HepG2 (cell line): ENCODE data around the gene ADD2. TPM values are rescaled to one million over a fixed set of nuclear protein-coding genes. Genes with fewer than 3 reads are reported as not detected.

ENCODE experiments used
- CBX2 ChIP-seq, 2 experiments: fragments of 200-600 bp in 1 of 2; sonication (generic); formaldehyde crosslinking in 1 of 2; IDR thresholded peaks; 2 replicates each; pipeline versions ENCODE4 v1.7.0 to v1.8.1; 2018 to 2022; ENCODE audit warnings: low read depth in 2 of 2, low read length in 1 of 2, mild to moderate bottlenecking in 1 of 2, missing genetic modification reagents in 1 of 2
- HNRNPH1 ChIP-seq: fragments of 200-400 bp; formaldehyde crosslinking; optimal IDR thresholded peaks from 2 replicates; pipeline ENCODE3; 2017; ENCODE audit warnings: mild to moderate bottlenecking, low read depth, low read length
- HOXA5 ChIP-seq: sonication (generic); formaldehyde crosslinking; IDR thresholded peaks from 2 replicates; pipeline ENCODE4 v1.4.0; 2020; ENCODE audit warnings: missing genetic modification reagents
- JDP2 ChIP-seq: sonication (generic); formaldehyde crosslinking; IDR thresholded peaks from 2 replicates; pipeline ENCODE4 v1.8.1; 2022; ENCODE audit warnings: missing genetic modification reagents, borderline replicate concordance
- LRRFIP1 ChIP-seq: sonication (generic); formaldehyde crosslinking; conservative IDR thresholded peaks from 2 replicates; pipeline ENCODE4 v1.4.0; 2020; ENCODE audit warnings: missing genetic modification reagents
- POLR2AphosphoS2 ChIP-seq: IDR thresholded peaks from 2 replicates; pipeline ENCODE4 v1.6.1; 2011; ENCODE audit warnings: low read depth, low read length, improper control_type of control experiment
- RBAK ChIP-seq: sonication (generic); formaldehyde crosslinking; IDR thresholded peaks from 2 replicates; pipeline ENCODE4 v1.5.1; 2020; ENCODE audit warnings: mild to moderate bottlenecking, missing genetic modification reagents
- SP140L ChIP-seq: sonication (generic); formaldehyde crosslinking; IDR thresholded peaks from 2 replicates; pipeline ENCODE4 v1.4.0; 2020; ENCODE audit warnings: missing genetic modification reagents, borderline replicate concordance
- TFDP1 ChIP-seq: IDR thresholded peaks from 2 replicates; pipeline ENCODE4 v1.6.1; 2016; ENCODE audit warnings: missing compliant biosample characterization, missing genetic modification reagents, borderline replicate concordance
- YY1 ChIP-seq: IDR thresholded peaks from 2 replicates; pipeline ENCODE4 v1.6.1; 2011; ENCODE audit warnings: low read length, low read depth, moderate library complexity, mild to moderate bottlenecking; ENCODE audit not compliant: insufficient read depth, insufficient replicate concordance
- ZNF256 ChIP-seq: sonication (generic); formaldehyde crosslinking; conservative IDR thresholded peaks from 2 replicates; pipeline ENCODE4 v1.4.0; 2020; ENCODE audit warnings: missing genetic modification reagents
- ZNF556 ChIP-seq: sonication (generic); formaldehyde crosslinking; IDR thresholded peaks from 2 replicates; pipeline ENCODE4 v1.4.0; 2020; ENCODE audit warnings: mild to moderate bottlenecking, missing genetic modification reagents, borderline replicate concordance
- ZNF605 ChIP-seq: sonication (generic); formaldehyde crosslinking; IDR thresholded peaks from 2 replicates; pipeline ENCODE4 v1.8.0; 2022; ENCODE audit warnings: mild to moderate bottlenecking, missing genetic modification reagents
- ZNF704 ChIP-seq: sonication (generic); formaldehyde crosslinking; IDR thresholded peaks from 2 replicates; pipeline ENCODE4 v1.8.1; 2023; ENCODE audit warnings: mild to moderate bottlenecking, inconsistent platforms, moderate library complexity, missing genetic modification reagents, borderline replicate concordance
- ZNF792 ChIP-seq: IDR thresholded peaks from 2 replicates; pipeline ENCODE4 v1.6.1; 2016
- ZSCAN25 ChIP-seq: sonication (generic); formaldehyde crosslinking; IDR thresholded peaks from 2 replicates; pipeline ENCODE4 v1.8.0; 2022; ENCODE audit warnings: mild to moderate bottlenecking, missing genetic modification reagents
- polyA plus RNA-seq, 8 experiments: library from polyadenylated mRNA; depleted of rRNA in 3 of 8; stranded (reverse) in 7 of 8; unstranded in 1 of 8; fragments of >200 nt; fragmentation: Illumina TruSeq in 4 of 8; extraction: Trizol in 4 of 8; gene quantifications; 2 replicates each; pipeline versions ENCODE4 v1.2.1 to v1.2.3, GENCODE V29; 2011 to 2016; ENCODE audit warnings: low read depth in 4 of 8, missing spikeins in 1 of 8, mixed read lengths in 1 of 8; ENCODE audit not compliant: insufficient read depth in 1 of 8
- total RNA-seq, 5 experiments: library from RNA; depleted of rRNA; stranded (reverse); fragments of >200 nt; fragmentation: Illumina TruSeq; extraction: Trizol; gene quantifications; 2 replicates each; pipeline ENCODE4 v1.2.3, GENCODE V29; 2016; ENCODE audit warnings: low read depth in 1 of 5
- TF ChIP-seq, protein P1 (sequence below): fragments of 450-650 bp; IDR thresholded peaks from 2 replicates; pipeline ENCODE4 v1.6.1; 2017
- TF ChIP-seq, protein P2 (sequence below): sonication (generic); formaldehyde crosslinking; IDR thresholded peaks from 2 replicates; pipeline ENCODE4 v1.4.0; 2020; ENCODE audit warnings: missing genetic modification reagents
- TF ChIP-seq, protein P3 (sequence below): IDR thresholded peaks from 2 replicates; pipeline ENCODE4 v1.6.1; 2016; ENCODE audit warnings: missing compliant biosample characterization, missing genetic modification reagents, borderline replicate concordance

The ADD2 gene
- total and polyA plus RNA-seq, 2 of the 13 experiments (the other 11 are each of a cell fraction or from before 2014, with no cell fraction given) = 0.05 to 0.13 TPM

- TF ChIP-seq ZNF792 (peak; percentile 81; the same call in 1 of the 2 replicates), ZNF256 (CRISPR knock-in tag) (0 out of 2 replicates have a peak, but pooled peaks have one; percentile 41), HNRNPH1 (no peak), ZNF605 (peak; percentile 75; the same call in 1 of the 2 replicates), CBX2 (IDR thresholded peaks at IDR 0.05; ENCODE audit: low read depth, low read length) (no peak), CBX2 (CRISPR knock-in tag; IDR thresholded peaks at IDR 0.05; ENCODE audit: low read depth) (0 out of 2 replicates have a peak, but pooled peaks have one; percentile 36), JDP2 (no peak), RBAK (CRISPR knock-in tag) (0 out of 2 replicates have a peak, but pooled peaks have one; percentile 40), YY1 (peak; percentile 27), ZNF556 (peak; percentile 77; the same call in 1 of the 2 replicates), SP140L (no peak), ZNF704 (CRISPR knock-in tag) (no peak; the same call in 1 of the 2 replicates), HOXA5 (peak; percentile 87), POLR2AphosphoS2 (no peak), LRRFIP1 (CRISPR knock-in tag) (no peak), ZSCAN25 (peak; percentile 72), TFDP1 (0 out of 2 replicates have a peak, but pooled peaks have one; percentile 61)
- TF ChIP-seq, protein P1, sequence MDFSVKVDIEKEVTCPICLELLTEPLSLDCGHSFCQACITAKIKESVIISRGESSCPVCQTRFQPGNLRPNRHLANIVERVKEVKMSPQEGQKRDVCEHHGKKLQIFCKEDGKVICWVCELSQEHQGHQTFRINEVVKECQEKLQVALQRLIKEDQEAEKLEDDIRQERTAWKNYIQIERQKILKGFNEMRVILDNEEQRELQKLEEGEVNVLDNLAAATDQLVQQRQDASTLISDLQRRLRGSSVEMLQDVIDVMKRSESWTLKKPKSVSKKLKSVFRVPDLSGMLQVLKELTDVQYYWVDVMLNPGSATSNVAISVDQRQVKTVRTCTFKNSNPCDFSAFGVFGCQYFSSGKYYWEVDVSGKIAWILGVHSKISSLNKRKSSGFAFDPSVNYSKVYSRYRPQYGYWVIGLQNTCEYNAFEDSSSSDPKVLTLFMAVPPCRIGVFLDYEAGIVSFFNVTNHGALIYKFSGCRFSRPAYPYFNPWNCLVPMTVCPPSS = no peak
- TF ChIP-seq, protein P2, sequence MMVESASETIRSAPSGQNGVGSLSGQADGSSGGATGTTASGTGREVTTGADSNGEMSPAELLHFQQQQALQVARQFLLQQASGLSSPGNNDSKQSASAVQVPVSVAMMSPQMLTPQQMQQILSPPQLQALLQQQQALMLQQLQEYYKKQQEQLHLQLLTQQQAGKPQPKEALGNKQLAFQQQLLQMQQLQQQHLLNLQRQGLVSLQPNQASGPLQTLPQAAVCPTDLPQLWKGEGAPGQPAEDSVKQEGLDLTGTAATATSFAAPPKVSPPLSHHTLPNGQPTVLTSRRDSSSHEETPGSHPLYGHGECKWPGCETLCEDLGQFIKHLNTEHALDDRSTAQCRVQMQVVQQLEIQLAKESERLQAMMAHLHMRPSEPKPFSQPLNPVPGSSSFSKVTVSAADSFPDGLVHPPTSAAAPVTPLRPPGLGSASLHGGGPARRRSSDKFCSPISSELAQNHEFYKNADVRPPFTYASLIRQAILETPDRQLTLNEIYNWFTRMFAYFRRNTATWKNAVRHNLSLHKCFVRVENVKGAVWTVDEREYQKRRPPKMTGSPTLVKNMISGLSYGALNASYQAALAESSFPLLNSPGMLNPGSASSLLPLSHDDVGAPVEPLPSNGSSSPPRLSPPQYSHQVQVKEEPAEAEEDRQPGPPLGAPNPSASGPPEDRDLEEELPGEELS (CRISPR knock-in tag) = peak; percentile 98
- TF ChIP-seq, protein P3, sequence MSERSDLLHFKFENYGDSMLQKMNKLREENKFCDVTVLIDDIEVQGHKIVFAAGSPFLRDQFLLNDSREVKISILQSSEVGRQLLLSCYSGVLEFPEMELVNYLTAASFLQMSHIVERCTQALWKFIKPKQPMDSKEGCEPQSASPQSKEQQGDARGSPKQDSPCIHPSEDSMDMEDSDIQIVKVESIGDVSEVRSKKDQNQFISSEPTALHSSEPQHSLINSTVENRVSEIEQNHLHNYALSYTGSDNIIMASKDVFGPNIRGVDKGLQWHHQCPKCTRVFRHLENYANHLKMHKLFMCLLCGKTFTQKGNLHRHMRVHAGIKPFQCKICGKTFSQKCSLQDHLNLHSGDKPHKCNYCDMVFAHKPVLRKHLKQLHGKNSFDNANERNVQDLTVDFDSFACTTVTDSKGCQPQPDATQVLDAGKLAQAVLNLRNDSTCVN = no peak
Observed at GRCh38 chr2:70807102-70807827, 39.3 kb upstream of the ADD2 start (continued).
